H1 (cell line): ENCODE data around the gene SMIM13. TPM values are rescaled to one million over a fixed set of nuclear protein-coding genes. Genes with fewer than 3 reads are reported as not detected.

ENCODE experiments used
- CTCF ChIA-PET: fragments of 300-600 bp; sonication (Branson Sonifier 250); formaldehyde crosslinking; loops from one replicate; lab custom pipeline; 2021; ENCODE audit not compliant: partially characterized antibody; lab: Charles Lee
- POLR2A ChIA-PET: fragments of 300-600 bp; sonication (Branson Sonifier 250); formaldehyde crosslinking; loops from one replicate; lab custom pipeline; 2021; ENCODE audit warnings: inconsistent platforms; ENCODE audit not compliant: partially characterized antibody; lab: Charles Lee
- DNase-seq, 2 experiments: peaks; one replicate each; pipeline versions ENCODE4 v3.0.0 to v3.0.0-alpha.2; 2010 to 2022; ENCODE audit warnings: low spot score in 2 of 2, low read depth in 1 of 2, mixed read lengths in 1 of 2
- FAIRE-seq: peaks from 2 replicates; lab custom pipeline; 2011; peaks lifted over from hg19 to GRCh38; lab: Jason Lieb, UNC
- H2AFZ ChIP-seq: 2 replicates; pipeline ENCODE4 v1.8.1; 2012; ENCODE audit warnings: low read length, inconsistent platforms
- H2AK5ac ChIP-seq: 2 replicates; pipeline ENCODE4 v1.6.1; 2013; ENCODE audit warnings: low read depth, low read length
- H2BK120ac ChIP-seq: replicated peaks from 2 replicates; pipeline ENCODE3; 2013; ENCODE audit warnings: low read depth, low read length, inconsistent platforms
- H2BK12ac ChIP-seq: 2 replicates; pipeline ENCODE4 v1.6.1; 2013; ENCODE audit warnings: low read depth, low read length
- H2BK15ac ChIP-seq: 2 replicates; pipeline ENCODE4 v1.6.1; 2013; ENCODE audit warnings: low read length
- H2BK20ac ChIP-seq: 2 replicates; pipeline ENCODE4 v1.6.1; 2013; ENCODE audit warnings: low read length
- H2BK5ac ChIP-seq: 2 replicates; pipeline ENCODE4 v1.6.1; 2013; ENCODE audit warnings: low read depth, low read length
- H3K14ac ChIP-seq: 2 replicates; pipeline ENCODE4 v1.6.1; 2013; ENCODE audit warnings: inconsistent platforms; ENCODE audit not compliant: insufficient read length
- H3K18ac ChIP-seq: 2 replicates; pipeline ENCODE4 v1.6.1; 2013; ENCODE audit warnings: low read length; ENCODE audit errors: extremely low read depth
- H3K23ac ChIP-seq: 2 replicates; pipeline ENCODE4 v1.6.1; 2013; ENCODE audit warnings: inconsistent platforms; ENCODE audit not compliant: insufficient read length
- H3K23me2 ChIP-seq: 2 replicates; pipeline ENCODE4 v1.6.1; 2013; ENCODE audit warnings: low read depth, low read length
- H3K27ac ChIP-seq: 2 replicates; pipeline ENCODE4 v1.6.1; 2011; ENCODE audit warnings: low read depth, low read length, inconsistent platforms
- H3K27me3 ChIP-seq, 4 experiments: replicated peaks in 1 of 4; 1 replicate in 1 of 4; 2 replicates in 3 of 4; pipeline versions ENCODE4 v1.6.1 to v1.8.1; 2011 to 2013; ENCODE audit warnings: low read length in 3 of 4, mild to moderate bottlenecking in 3 of 4, inconsistent platforms in 2 of 4, mixed read lengths in 2 of 4, moderate library complexity in 1 of 4; ENCODE audit not compliant: control insufficient read depth in 3 of 4, insufficient read depth in 3 of 4; ENCODE audit errors: extremely low read depth in 1 of 4
- H3K36me3 ChIP-seq, 4 experiments: 2 replicates each; pipeline versions ENCODE4 v1.6.1 to v1.8.1; 2011 to 2013; ENCODE audit warnings: mild to moderate bottlenecking in 4 of 4, low read length in 3 of 4, moderate library complexity in 2 of 4, control low read depth in 1 of 4, inconsistent platforms in 1 of 4; ENCODE audit not compliant: insufficient read depth in 4 of 4, control insufficient read depth in 2 of 4
- H3K4ac ChIP-seq: replicated peaks from 2 replicates; pipeline ENCODE3; 2013; ENCODE audit warnings: low read length, low read depth, mixed read lengths, inconsistent platforms; ENCODE audit not compliant: insufficient read length
- H3K4me1 ChIP-seq, 4 experiments: replicated peaks in 1 of 4; 1 replicate in 1 of 4; 2 replicates in 3 of 4; pipeline versions ENCODE4 v1.6.1 to v1.8.1; 2011 to 2013; ENCODE audit warnings: low read length in 3 of 4, inconsistent platforms in 2 of 4, mixed read lengths in 1 of 4; ENCODE audit not compliant: insufficient read depth in 4 of 4, control insufficient read depth in 3 of 4
- H3K4me2 ChIP-seq, 2 experiments: 2 replicates each; pipeline versions ENCODE4 v1.6.1 to v1.8.1; 2011 to 2013; ENCODE audit warnings: low read depth in 2 of 2, low read length in 2 of 2, control low read depth in 1 of 2, inconsistent platforms in 1 of 2, mild to moderate bottlenecking in 1 of 2; ENCODE audit not compliant: insufficient read depth in 1 of 2
- H3K4me3 ChIP-seq, 4 experiments: fragments of 200-600, 300-600 bp in 1 of 4; sonication (generic), shearing (Covaris generic), sonication (Bioruptor Twin) in 1 of 4; 2 replicates each; pipeline versions ENCODE4 v1.5.1 to v1.8.1; 2011 to 2016; ENCODE audit warnings: low read length in 4 of 4, low read depth in 3 of 4, control low read depth in 2 of 4, inconsistent platforms in 2 of 4, mild to moderate bottlenecking in 2 of 4, mixed read lengths in 1 of 4, moderate library complexity in 1 of 4; ENCODE audit not compliant: insufficient read depth in 2 of 4; ENCODE audit errors: extremely low read depth in 1 of 4
- H3K56ac ChIP-seq: replicated peaks from 2 replicates; pipeline ENCODE3; 2013; ENCODE audit warnings: low read depth, mild to moderate bottlenecking, mixed read lengths, low read length, inconsistent platforms; ENCODE audit not compliant: insufficient read length
- H3K79me1 ChIP-seq: 2 replicates; pipeline ENCODE4 v1.6.1; 2013; ENCODE audit warnings: low read depth, low read length, control low read depth
- H3K79me2 ChIP-seq, 2 experiments: 2 replicates each; pipeline versions ENCODE4 v1.6.1 to v1.8.1; 2012 to 2013; ENCODE audit warnings: low read length in 2 of 2, mild to moderate bottlenecking in 2 of 2, inconsistent platforms in 1 of 2; ENCODE audit not compliant: insufficient read depth in 2 of 2, control insufficient read depth in 1 of 2
- H3K9ac ChIP-seq, 4 experiments: replicated peaks in 1 of 4; 1 replicate in 1 of 4; 2 replicates in 3 of 4; pipeline versions ENCODE4 v1.6.1 to v1.8.1; 2011 to 2013; ENCODE audit warnings: low read depth in 3 of 4, low read length in 3 of 4, control low read depth in 2 of 4, mild to moderate bottlenecking in 2 of 4, moderate library complexity in 2 of 4, inconsistent platforms in 1 of 4; ENCODE audit errors: extremely low read depth in 1 of 4
- H3K9me3 ChIP-seq, 2 experiments: 2 replicates each; pipeline versions ENCODE4 v1.6.1 to v1.8.1; 2012 to 2013; ENCODE audit warnings: mild to moderate bottlenecking in 2 of 2, moderate library complexity in 2 of 2, control low read depth in 1 of 2, inconsistent platforms in 1 of 2, low read depth in 1 of 2, low read length in 1 of 2, mixed read lengths in 1 of 2; ENCODE audit not compliant: insufficient read depth in 2 of 2
- H4K20me1 ChIP-seq, 2 experiments: replicated peaks in 1 of 2; 2 replicates each; pipeline versions ENCODE3 to v1.8.1; 2011 to 2013; ENCODE audit warnings: inconsistent platforms in 2 of 2, low read length in 2 of 2, mild to moderate bottlenecking in 1 of 2; ENCODE audit not compliant: insufficient read depth in 2 of 2, control insufficient read depth in 1 of 2
- H4K5ac ChIP-seq: 2 replicates; pipeline ENCODE4 v1.6.1; 2013; ENCODE audit warnings: low read length, low read depth, mixed read lengths, inconsistent platforms; ENCODE audit not compliant: insufficient read length
- H4K8ac ChIP-seq: 2 replicates; pipeline ENCODE4 v1.8.0; 2013; ENCODE audit warnings: mild to moderate bottlenecking, moderate library complexity, low read length, inconsistent platforms; ENCODE audit not compliant: insufficient read depth; ENCODE audit errors: extremely low read depth
- H4K91ac ChIP-seq: replicated peaks from 2 replicates; pipeline ENCODE3; 2013; ENCODE audit warnings: low read length, mixed read lengths, inconsistent platforms; ENCODE audit not compliant: insufficient read length
- KDM1A ChIP-seq: fragments of 200-600, 300-600 bp; sonication (generic); IDR thresholded peaks from 2 replicates; pipeline ENCODE4 v1.7.1; 2016; ENCODE audit warnings: mild to moderate bottlenecking, low read length, borderline replicate concordance
- WGBS, 2 experiments: shearing (Covaris generic) in 1 of 2; methylation state at CpG; one replicate each; pipeline versions ENCODE4 v1.1.6 to v1.1.7; 2013 to 2015; ENCODE audit warnings: low lambda C conversion rate in 2 of 2, mixed read lengths in 2 of 2, inconsistent platforms in 1 of 2, low coverage in 1 of 2, missing lambda C conversion rate in 1 of 2; ENCODE audit not compliant: insufficient replicate concordance in 2 of 2, insufficient coverage in 1 of 2, insufficient read length in 1 of 2; ENCODE audit errors: extremely low coverage in 1 of 2, missing lambda C conversion rate in 1 of 2; 5-methylcytosine and 5-hydroxymethylcytosine counted together
- polyA plus RNA-seq, 7 experiments: library from polyadenylated mRNA; depleted of rRNA in 3 of 7; stranded (reverse) in 5 of 7; unstranded in 2 of 7; fragments of >200 nt in 5 of 7; fragments of 200-250 nt in 2 of 7; gene quantifications; 1 replicate in 5 of 7; 2 replicates in 1 of 7; 4 replicates in 1 of 7; pipeline versions ENCODE4 v1.2.1 to v1.2.3, GENCODE V29; 2011 to 2013; ENCODE audit warnings: missing spikeins in 2 of 7, mixed read lengths in 2 of 7
- total RNA-seq: library from RNA; stranded (reverse); fragmentation: NEBNext Ultra II Directional; extraction: Animal tissue kit (Norgen Biotek cat#: 25700); gene quantifications from 2 replicates; pipeline ENCODE4 v1.2.1, GENCODE V29; 2021
- TF ChIP-seq, protein P1 (sequence below): IDR thresholded peaks from 2 replicates; pipeline ENCODE4 v1.6.1; 2012; ENCODE audit warnings: low read length, inconsistent platforms

The SMIM13 gene
- total and polyA plus RNA-seq, 2 of the 8 experiments (the other 6 are each of a cell fraction or from before 2014, with no cell fraction given) = 1.7 to 10.6 TPM

DNA sequence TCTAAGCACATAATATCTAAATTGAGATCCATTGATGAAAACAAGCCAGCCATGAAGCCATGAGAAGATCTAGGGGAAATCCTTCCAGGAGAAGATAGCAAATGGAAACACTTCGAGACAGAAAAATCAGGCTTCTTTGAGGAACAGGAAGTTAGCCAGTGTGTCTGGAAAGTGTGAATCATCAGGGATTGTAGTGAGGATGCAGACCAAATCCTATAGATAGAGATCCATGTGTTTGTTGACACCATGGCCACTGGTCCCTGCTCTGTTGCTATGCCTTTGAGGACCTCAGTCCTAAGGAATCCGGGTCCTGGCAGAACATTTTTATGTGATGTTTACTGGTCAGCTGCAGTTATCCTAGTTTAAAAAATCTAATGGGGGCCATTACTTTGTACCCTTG is 42.9 kb upstream of the SMIM13 start:
- no peak overlapping the region for H4K5ac ChIP-seq
- H2BK5ac ChIP-seq = no peak overlapping the region
- H2BK120ac ChIP-seq = no peak overlapping the region
- H3K14ac ChIP-seq = no peak overlapping the region
- H3K4ac ChIP-seq = no peak overlapping the region
- no peaks in the 10 kb centered on the region for H4K20me1 ChIP-seq
- no peak overlapping the region for H3K4me2 ChIP-seq
- H3K23me2 ChIP-seq = no peaks in the 10 kb centered on the region
- CTCF ChIA-PET = no interaction called here
- peaks cover 0 to 1% (median 0%) of the 10 kb centered on the region in 4 experiments; a peak in 3 of 7 replicates for H3K27me3 ChIP-seq
- H3K18ac ChIP-seq = no peak overlapping the region
- H3K79me2 ChIP-seq = no peaks in the 10 kb centered on the region
- no peak overlapping the region for H4K91ac ChIP-seq
- H2AK5ac ChIP-seq = no peak overlapping the region
- no peaks in the 10 kb centered on the region for H3K9me3 ChIP-seq
- no peaks in the 10 kb centered on the region for H3K79me1 ChIP-seq
- FAIRE-seq = no peak
- WGBS, 2 experiments = 83% methylated on average over 2 of the region's 2 CpGs; no CpG with 5 or more reads in 1 of the 2 experiments
- no peak for TF ChIP-seq KDM1A
- TF ChIP-seq, protein P1, sequence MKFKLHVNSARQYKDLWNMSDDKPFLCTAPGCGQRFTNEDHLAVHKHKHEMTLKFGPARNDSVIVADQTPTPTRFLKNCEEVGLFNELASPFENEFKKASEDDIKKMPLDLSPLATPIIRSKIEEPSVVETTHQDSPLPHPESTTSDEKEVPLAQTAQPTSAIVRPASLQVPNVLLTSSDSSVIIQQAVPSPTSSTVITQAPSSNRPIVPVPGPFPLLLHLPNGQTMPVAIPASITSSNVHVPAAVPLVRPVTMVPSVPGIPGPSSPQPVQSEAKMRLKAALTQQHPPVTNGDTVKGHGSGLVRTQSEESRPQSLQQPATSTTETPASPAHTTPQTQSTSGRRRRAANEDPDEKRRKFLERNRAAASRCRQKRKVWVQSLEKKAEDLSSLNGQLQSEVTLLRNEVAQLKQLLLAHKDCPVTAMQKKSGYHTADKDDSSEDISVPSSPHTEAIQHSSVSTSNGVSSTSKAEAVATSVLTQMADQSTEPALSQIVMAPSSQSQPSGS = no peak
- H2BK12ac ChIP-seq = no peak overlapping the region
- H3K27ac ChIP-seq = no peak overlapping the region
- no peaks in the 10 kb centered on the region for H3K36me3 ChIP-seq
- H3K23ac ChIP-seq = no peak overlapping the region
- no peak overlapping the region for H2BK20ac ChIP-seq
- H3K56ac ChIP-seq = no peak overlapping the region
- no peaks in the 10 kb centered on the region for H3K4me1 ChIP-seq
- H2AFZ ChIP-seq = no peak overlapping the region
- no peak for DNase-seq
- POLR2A ChIA-PET = no interaction called here
- no peak overlapping the region for H2BK15ac ChIP-seq
- H4K8ac ChIP-seq = no peak overlapping the region
- no peak overlapping the region for H3K4me3 ChIP-seq
- H3K9ac ChIP-seq = no peak overlapping the region
